HG03066 (cell line): Measurements from ENCODE around the gene SLC1A5.
"Not testable (repeated sequence)": the region's sequence is repeated elsewhere in the genome, so short reads cannot be mapped to it uniquely, and the experiment has no call there.

Experiments used
- ATAC-seq: cut with Tn5 transposase; IDR thresholded peaks from one replicate; pipeline ENCODE4 v1.9.1; 2021; ENCODE audit warnings: low read depth; ENCODE audit not compliant: unreplicated experiment

Gene SLC1A5

DNA sequence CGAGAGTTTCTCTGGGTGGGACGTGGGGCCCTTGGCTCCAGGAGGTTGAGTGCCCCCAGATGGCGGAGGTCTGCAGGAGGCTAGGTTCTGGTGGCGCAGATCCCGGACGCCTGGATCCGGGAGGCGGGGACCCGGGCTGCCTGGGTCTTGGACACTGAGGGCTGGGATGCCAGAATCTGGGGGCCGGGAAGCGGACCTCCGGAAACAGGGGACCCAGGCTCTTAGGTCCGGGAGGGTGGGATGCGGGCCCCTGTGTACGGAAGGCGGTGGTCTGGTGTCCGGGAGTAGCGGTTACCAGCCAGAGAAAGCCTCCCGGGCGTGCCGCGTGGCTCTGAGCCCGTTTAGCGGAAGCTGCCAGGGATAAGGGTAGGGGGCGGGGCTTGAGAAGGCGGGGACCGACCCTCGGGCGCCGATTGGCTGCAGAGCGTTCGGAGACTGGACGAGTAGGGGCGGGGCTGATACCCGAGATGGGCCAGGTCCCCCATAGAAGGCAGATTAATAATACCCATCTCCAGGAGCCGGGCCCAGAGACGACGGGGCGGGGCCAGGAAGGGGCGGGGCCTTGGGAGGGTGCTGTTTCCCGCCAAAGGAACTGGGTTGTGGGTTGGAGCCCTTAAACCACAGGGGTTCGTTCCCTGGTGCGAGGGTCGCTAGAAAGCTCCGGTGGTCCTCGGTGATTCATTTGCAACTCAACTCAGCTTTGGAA, at the start of gene SLC1A5:
Gene SLC1A5 (minus strand): TSS at position 333 of the 706 bp plus-strand sequence. CDS start 629 bp downstream, outside the sequence.
- peak; percentile 49 for ATAC-seq

- ATAC-seq, result no peak
These were observed 49.8 kb upstream of the SLC1A5 start for GRCh38 chr19:46838160-46838559.

- ATAC-seq, result no peak
These were observed 46.6 kb upstream of the SLC1A5 start for GRCh38 chr19:46834984-46835383.

- ATAC-seq, result no peak
These were observed 45.7 kb upstream of the SLC1A5 start for GRCh38 chr19:46834121-46834520.

DNA sequence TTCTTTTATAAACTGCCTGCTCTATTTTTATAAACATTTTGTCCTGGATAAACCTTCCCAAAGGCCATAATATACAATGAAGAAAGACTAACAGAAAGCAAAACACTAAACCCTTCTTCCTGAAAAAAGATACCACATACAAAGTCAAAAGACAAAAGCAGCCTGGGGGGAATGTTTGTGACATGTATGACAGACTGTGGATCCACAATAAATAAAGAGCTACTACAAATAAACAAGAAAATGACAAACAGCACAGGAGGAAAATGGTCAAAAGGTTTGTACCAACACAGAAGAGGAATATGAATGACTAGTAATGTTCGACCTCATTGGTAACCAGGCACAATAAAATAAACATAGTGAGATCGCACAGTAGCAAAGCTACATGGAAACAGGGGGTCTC, 42.5 kb upstream of the SLC1A5 start:
- no peak for ATAC-seq

DNA sequence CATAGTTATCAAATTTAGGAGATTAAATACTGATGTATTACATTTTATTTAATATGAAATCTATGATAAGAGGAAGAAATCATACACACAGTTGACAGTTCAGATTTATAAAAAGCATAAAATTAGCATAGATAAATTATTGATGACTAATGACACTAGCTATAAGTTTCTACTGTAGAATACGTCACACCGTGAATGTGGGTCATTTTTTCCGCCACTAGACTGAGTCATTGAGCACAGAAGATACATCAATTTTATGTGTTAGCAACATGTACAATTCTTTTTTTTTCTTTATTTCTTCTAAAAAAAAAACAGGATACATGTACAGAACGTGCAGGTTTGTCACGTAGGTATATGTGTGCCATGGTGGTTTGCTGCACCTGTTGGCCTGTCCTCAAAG, 40.1 kb upstream of the SLC1A5 start:
- no peak for ATAC-seq

DNA sequence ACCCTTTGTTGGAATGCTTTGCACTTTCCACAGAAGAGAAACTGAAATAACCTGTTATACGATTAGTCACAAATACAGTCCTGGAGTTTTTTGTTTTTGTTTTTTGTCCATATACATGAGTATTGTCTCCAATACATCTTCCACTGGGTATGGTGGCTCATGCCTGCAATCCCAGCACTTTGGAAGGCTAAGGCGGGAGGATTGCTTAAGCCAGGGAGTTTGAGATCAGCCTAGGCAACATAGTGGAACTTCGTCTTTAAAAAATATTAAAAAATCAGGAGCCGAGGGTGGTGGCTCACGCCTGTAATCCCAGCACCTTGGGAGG, 37.3 kb upstream of the SLC1A5 start:
- no peak for ATAC-seq

DNA sequence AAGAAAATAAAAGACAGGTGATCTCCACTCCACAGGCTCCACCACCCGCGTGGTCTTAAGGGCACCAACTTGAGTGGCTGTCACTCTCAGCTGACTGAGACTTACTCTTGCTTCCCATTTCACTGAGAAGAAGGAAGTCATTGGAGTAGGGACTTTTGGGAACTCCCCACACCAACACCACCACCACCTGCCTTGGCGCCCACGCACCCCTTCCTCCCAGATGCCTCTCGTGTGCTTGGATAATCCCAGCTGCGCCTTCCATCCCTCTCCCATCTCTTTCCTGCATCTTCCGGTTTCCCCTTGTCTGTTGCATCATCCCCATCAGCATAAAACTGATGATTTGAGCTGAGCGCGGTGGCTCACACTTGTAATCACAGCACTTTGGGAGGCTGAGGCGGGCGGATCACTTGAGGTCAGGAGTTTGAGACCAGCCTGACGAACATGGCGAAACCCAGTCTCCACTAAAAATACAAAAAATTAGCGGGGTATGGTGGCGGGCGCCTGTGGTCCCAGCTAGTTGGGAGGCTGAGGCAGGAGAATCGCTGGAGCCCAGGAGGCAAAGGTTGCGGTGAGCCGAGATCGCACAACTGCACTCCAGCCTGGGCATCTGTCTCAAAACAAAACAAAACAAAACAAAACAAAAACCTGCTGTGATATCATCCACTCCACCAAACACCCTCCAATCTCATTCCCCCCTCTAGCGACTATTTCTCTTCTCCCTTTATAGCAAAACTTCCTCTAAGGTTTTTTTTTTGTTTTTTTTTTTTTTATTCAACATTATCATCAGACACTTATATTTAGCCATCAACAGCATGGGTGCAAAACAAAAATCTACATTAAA, 36.7 kb upstream of the SLC1A5 start:
- ATAC-seq, result no peak

DNA sequence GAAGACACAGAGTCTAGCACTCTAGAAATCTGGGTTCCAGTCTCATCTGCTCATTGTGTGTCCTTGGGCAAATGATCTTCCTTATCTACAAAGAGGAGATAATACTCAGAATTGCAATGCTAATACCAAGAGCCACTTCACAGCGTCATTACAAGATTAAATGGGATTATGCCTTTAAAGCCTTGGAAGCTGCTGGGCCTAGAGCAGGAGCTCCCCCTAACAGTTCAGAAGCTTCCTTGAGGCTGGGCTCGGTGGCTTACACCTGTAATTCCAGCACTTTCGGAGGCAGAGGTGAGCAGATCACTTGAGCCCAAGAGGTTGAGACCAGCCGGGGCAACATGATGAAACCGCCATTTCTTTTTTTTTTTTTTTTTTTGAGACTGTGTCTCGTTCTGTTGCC, 34.7 kb upstream of the SLC1A5 start:
- no peak for ATAC-seq

GRCh38 chr19:46822410-46822787, 34.0 kb upstream of the SLC1A5 start:
- not testable (repeated sequence) for ATAC-seq

GRCh38 chr19:46821512-46822409, 33.4 kb upstream of the SLC1A5 start:
- no peak for ATAC-seq

GRCh38 chr19:46818812-46819211, 30.4 kb upstream of the SLC1A5 start:
- ATAC-seq, result no peak

DNA sequence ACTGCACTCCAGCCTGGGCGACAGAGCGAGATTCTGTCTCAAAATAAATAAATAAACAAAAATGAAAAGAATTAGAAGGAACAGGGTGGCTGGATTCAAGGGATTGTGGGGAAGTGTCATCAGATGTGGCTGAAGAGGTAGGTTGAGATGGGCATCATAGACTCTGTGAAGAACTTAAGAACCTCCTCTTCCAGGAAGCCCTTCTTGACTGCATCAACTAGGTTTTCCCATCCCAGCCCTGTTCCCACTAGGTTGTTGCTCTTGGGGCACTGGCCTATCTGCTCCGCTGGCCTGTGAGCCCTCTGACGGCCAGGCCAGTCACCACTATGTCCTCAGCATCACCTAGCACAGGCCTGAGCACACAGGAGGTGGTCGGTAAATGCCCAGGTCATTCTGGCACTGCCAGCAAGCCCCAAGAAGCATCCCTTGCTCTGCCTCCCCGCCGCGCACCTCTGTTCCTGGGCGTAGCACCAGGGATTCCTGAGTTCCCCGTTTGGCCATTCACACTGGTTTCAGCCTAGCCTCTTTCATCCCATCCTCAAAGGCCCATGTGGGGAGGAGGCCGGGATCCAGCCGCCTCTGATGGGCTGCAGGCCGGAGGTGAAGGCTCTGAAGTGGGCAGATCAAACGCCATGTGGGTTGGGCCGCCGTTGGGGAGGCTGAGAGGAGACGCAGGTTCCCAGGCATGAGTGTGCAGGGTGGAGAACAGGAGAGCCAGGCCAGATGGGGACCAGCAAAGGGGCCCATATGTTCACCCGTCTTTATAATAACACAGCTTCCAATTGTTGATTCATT, 27.6 kb upstream of the SLC1A5 start:
- no peak for ATAC-seq

- ATAC-seq, result no peak
These were observed 25.5 kb upstream of the SLC1A5 start for GRCh38 chr19:46813839-46814358.

DNA sequence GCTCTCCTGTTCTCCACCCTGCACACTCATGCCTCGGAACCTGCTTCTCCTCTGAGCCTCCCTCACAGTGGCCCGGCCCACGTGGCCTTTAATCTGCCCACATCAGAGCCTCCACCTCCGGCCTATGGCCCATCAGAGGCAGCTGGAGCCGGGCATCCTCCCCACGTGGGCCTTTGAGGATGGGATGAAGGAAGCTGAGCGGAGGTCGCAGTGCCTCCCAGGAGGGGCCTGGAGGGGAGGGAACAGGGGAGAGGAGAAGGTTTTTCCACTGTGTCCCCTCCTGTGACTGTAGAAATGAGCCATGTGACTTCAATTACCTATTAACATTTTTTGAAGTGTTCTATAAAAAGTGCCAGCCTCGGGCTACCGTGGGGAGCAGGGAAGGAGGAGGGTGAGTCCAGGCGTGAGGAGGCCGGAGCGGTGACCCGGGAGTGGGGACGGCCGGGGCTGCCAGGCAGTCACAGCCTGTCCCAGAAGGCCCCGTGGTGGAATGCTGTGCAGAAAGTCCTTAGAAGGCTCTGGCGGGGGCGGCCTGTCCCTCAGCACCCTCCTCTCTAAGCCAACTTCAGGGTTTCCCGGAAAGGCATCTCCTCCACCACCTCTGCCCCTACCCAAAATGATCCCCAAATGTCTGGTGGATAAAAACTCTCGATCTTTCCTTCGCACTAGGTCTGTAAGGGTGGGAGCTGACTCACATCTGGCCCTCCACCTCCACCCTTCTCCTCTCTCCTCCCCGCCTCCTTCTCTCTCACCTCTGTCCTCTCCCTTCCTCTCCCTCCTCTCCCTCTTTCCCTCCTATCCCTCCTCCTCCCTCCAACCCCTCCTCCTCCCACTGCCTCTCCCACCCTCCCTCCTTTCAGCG, 24.8 kb upstream of the SLC1A5 start:
- no peak for ATAC-seq

DNA sequence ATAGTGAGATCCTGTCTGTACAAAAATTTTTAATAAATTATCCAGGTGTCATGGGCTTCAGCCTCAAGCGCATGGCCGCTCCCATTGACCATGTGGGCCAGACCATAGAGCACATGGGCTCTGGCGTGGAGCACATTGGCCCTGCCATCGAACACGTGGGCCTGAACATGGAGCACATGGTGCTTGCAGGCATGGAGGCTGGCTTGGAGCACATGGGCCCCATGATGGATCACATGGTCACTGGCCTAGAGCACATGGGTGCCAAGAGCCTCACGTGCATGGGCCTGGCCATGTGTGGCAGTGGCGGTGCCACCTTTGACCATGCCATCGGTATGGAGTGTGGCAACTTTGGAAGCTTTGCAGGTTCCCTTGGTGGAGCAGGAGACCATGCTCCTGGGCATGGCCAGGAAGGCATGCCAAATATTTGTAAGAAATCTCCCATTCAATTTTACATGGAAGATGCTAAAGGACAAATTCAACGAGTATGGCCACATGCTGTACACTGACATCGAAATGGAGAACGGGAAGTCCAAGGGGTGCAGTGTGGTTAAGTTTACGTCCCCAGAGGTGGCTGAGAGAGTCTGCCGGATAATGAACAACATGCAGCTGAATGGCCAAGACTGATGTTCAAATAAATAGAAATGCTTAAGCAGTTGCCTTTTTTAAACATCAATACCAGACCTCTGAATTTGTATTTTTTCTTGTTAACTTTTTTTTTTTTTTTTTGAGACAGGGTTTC, 21.3 kb upstream of the SLC1A5 start:
- ATAC-seq, result no peak

DNA sequence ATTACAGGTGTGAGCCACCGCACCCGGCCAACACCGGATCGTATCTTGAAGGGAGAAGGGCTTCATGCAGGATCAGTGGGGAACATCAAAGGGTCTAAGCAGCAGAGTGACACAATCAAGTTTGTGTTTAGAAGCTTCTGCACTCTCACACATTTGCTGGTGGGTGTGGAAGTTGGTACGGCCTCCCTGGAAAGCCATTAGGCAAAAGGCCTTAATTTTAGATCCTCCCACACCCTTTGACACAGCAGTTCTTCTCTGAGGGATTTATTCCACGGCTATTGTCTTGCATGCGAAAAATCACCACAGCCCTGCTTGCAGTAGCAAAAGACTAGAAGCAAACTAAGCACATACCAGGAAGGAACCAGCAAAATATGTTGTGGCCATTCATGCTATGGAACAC, 18.3 kb upstream of the SLC1A5 start:
- ATAC-seq, result no peak

GRCh38 chr19:46804432-46804831, 16.0 kb upstream of the SLC1A5 start:
- not testable (repeated sequence) for ATAC-seq
